Lung microvascular endothelial cell (primary cell): Measurements from ENCODE around the gene LCP2. TPM values are rescaled to one million over a fixed set of nuclear protein-coding genes. Genes with fewer than 3 reads are reported as not detected.
"Not testable (repeated sequence)": the region's sequence is repeated elsewhere in the genome, so short reads cannot be mapped to it uniquely, and the experiment has no call there.

ENCODE experiments used
- DNase-seq, 2 donors: peaks; one replicate each; pipeline versions ENCODE4 v3.0.0 to v3.0.0-alpha.2; 2010; ENCODE audit warnings: low read depth in 2 of 2
- total RNA-seq: library from RNA; depleted of rRNA; stranded (reverse); fragments of >200 nt; gene quantifications from 2 replicates; pipeline ENCODE4 v1.2.1, GENCODE V29; 2014

Gene LCP2
- total RNA-seq, 1 donor from 2014 or later, result 0.20 TPM

- DNase-seq, result no peak
Measured at GRCh38 chr5:170250810-170251317, 46.7 kb downstream of the LCP2 start.

DNA sequence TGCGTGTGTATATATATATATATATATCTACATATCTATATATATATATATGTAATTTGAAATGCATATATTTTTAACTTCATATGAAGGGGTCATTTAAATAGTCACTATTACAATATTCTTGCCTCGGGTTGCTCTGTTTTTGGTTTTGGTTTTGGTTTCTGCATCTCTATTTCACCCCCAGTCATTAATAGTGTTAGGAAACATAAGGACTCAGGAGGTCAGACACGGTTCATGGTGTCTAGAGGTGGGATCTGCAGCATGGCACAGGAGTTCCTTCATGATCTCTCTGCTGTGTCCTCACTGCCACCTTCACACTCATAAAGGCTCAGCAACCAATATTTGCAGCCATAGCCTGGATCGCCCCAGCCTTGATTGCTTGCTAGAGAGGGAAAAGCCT is 48.2 kb downstream of the LCP2 start:
- DNase-seq, result no peak

- not testable (repeated sequence) for DNase-seq
Measured at GRCh38 chr5:170248931-170249227, 48.7 kb downstream of the LCP2 start.

DNA sequence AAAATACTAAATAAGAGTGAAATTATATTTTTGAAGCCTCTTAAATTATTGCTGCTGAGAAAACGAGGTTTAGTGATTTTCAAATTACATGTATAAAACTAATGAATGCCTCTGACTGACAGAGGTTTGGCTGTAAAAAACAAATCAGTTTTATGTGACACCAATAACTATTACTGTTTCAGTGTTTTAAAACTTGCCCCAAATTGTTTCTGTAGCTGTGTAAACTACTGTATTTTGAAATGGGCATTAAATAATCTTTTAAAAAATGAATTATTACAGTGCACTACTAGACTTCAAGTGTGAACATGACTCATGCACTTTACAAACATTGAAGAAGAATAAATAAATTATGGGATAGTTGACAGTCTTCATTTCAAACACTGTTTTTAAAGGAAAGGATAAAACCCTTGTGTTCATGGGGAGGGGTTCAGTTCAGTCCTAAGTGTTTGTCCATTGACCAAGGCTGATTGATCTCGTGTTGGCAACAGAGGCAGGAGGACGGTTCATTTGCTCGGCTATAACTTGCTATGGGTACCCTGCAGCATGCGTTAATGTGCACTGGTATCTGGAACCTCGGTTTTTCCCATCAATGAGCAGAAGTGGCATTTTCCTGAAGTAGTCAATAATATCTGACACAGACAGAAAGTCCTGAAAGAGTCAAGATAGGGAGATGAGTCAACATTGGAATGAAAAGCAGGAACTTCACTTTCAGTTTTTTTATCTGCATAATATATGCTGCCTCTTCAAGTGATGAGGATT is 49.2 kb downstream of the LCP2 start:
- no peak for DNase-seq

- no peak for DNase-seq
Measured at GRCh38 chr5:170247363-170247762, 50.2 kb downstream of the LCP2 start.

- no peak for DNase-seq
Measured at GRCh38 chr5:170246126-170246870, 51.3 kb downstream of the LCP2 start.

GRCh38 chr5:170245436-170245835 is 52.1 kb downstream of the LCP2 start:
- DNase-seq, result not testable (repeated sequence)

DNA sequence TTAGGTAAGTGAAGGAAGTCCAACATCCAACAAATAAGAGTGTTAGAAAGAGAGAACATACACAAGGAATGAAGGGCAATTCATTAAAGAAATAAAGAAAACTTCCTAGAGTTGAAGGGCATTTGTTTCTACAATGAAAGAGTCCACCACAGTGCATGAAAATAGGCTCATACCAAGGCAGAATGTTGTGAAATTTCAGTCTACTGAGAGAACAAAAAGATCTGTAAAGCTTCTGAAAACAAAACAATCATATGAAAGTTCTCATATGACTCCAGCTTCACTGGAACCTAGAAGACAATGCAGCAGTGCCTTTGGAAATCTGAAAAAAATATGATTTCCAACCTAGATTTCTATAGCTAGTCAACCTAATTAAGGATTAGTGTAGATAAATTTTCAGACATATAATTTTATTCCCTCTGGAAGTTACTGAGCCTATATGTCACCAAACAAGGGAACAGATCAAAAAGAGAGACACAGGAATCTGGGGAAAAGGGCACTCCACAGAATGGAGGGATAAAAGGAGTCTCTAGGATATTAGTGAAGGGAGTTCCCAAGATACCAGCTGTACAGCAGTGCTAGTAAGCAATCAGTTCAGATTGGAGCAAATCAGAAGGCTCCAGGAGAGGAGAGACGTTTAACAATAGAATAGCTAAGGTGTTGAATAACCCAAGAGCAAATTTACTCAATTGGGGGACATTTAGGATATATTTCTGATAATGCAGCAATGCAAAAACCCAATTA is 59.0 kb downstream of the LCP2 start:
- no peak for DNase-seq

GRCh38 chr5:170235876-170236864 is 61.4 kb downstream of the LCP2 start:
- DNase-seq, result no peak

- no peak for DNase-seq
Measured at GRCh38 chr5:170233358-170233892, 64.2 kb downstream of the LCP2 start.

GRCh38 chr5:170232786-170233185 is 64.8 kb downstream of the LCP2 start, which contains the start of gene C5orf58:
C5orf58 (plus strand) TSS chr5:170232985; CDS start chr5:170234977, 1,992 bp downstream.
- DNase-seq, result no peak

DNA sequence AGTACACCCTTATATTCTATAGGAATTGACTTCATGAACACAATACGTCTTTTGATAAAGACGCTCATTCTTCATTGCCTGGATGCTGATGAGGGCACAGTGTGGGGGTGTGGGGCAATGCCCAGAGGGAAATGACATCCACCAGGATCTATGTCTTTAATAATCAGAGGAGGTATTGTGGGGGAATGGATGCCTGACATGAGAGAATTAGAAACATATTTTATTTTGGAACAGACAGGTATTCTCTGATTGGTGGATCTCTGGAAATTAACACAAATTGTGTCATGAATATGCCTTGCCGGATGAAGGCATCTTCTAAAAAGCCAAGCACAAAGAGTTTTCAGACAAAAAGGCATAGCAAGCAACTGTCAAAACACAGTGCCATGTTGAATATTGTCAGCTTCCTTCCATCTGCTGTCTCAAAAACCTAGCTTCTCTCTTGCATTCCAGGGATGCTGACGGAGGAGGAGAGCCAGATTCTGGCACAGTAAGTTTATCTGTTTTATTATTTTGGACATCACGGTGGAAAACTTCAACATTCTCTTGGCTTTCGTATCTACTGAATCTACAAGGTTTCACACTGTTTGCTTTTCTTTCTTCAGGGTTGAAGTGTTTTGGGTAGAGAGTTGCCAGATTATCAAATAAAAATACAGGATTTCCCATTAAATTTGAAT is 68.7 kb downstream of the LCP2 start:
- no peak for DNase-seq

DNA sequence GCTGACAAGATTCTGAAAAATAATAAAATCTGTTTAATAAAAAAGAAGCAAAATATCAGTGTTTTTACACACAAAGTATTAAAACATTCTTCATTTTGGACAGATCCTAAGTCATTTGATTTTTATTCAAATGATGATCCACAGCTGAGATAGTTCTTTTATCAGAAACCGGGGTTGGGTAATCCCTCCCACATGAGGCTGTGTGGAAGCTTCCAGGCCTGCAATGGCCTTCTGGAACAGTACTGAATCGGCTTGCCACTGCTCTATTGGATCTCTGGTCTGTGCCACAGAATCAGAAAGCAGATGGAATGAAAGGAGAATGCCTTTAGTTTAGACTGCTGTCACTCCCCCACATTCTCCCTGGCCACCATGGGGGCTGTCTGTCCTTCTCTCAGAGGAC is 70.9 kb downstream of the LCP2 start:
- no peak for DNase-seq

- no peak for DNase-seq
Measured at GRCh38 chr5:170226129-170226615, 71.4 kb downstream of the LCP2 start.

DNA sequence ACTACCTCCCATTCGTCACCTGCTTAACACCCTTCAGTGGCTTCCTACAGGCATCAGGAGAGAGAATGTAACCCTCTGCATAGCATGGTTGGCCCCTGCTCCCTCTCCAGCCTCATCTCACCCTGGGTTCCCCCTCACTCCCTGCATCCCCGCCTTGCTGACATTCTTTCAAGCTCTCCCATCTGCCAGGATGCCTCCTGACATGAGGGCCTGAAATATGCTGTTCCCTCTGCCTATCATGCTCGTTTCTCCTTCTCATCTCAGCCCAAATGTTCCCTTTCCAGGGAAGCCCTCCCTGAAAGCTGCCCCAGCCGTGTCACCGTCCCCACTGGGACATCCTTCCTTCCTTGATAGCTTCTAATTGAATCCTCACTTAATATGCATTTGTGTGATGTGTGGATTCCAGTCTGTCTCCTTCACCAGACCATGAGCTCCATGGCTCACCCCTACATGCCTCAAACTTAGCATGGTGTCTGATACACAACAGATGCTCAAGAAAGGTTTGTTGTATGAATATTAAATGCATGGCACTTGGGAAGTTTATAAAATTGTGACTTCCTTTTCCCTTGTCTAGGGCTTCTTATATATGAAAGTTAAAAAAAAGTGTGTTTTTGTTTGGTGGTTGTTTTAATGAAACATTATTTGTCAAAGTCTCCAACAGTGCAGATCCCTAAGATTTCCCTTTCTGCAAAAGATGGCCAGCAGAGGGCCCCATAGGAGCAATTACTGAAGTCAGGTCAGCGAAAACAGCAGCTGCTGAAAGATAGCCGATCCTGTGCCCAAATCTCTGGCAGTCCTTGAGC is 72.0 kb downstream of the LCP2 start:
- DNase-seq, result peak; percentile 72 to 74

GRCh38 chr5:170223906-170224305 is 73.7 kb downstream of the LCP2 start:
- no peak for DNase-seq

- DNase-seq, result peak in 1 of 2 donors; percentile 16
Measured at GRCh38 chr5:170223360-170223759, 74.2 kb downstream of the LCP2 start.

- no peak for DNase-seq
Measured at GRCh38 chr5:170221327-170221741, 76.2 kb downstream of the LCP2 start.

GRCh38 chr5:170220191-170220590 is 77.4 kb downstream of the LCP2 start:
- no peak for DNase-seq
